ENCODE measurements around the gene FYN.
"Not testable (repeated sequence)": the region's sequence is repeated elsewhere in the genome, so short reads cannot be mapped to it uniquely, and the experiment has no call there.

Gene FYN

DNA sequence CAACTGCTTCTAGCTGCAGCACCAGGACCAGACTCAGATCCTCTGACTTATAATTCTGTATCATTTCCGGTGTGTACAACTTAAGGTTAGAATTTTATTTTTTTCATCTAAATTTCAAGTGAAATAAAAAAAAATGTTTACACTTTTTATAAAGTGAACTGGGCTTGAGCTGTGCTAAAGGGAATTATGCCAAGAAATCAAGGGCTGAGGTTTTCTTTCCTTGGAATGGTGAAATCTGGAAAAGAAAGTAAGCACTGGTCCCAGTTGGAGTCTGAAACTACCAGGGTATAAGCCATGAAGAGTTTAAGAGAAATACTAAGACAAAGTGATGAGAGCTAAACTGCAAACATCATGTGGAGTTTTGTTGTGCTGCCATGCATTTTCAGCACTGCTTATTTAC is 21.7 kb upstream of the FYN start:
- H3K9me3 ChIP-seq (ENCODE audit: control insufficient read depth, insufficient read depth, low read length) = no peaks in the 10 kb centered on the region
- no peak overlapping the region for H3K9ac ChIP-seq (ENCODE audit: low read depth, low read length)
- 0 out of 2 replicates have a peak, but pooled peaks cover 3% of the 10 kb centered on the region for H3K4me1 ChIP-seq (ENCODE audit: insufficient read depth, low read length)
- no peaks in the 10 kb centered on the region for H3K36me3 ChIP-seq (ENCODE audit: insufficient read depth, low read length)

DNA sequence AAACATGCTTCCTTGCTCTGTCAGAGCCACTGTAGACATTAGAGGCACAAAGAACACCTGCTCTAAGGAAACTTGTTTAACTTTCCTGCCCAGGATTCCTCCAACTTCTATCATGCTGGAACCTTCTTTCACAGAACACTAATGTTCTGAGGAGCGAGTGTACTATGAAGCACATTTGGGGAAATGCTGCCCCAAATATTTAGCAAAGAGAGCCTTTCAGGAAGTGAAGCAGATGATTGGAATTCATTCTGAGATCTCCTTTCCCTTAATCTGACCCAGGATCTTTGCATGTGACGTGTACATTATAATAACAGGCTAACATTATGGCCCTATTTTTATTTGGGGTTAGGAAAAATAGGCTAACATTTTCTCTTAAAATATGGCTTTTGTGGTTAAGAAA is 21.0 kb upstream of the FYN start:
- H3K4me1 ChIP-seq (ENCODE audit: insufficient read depth, low read length) = peaks cover 3% of the 10 kb centered on the region; the same call in 1 of the 2 replicates
- no peaks in the 10 kb centered on the region for H3K36me3 ChIP-seq (ENCODE audit: insufficient read depth, low read length)
- H3K9me3 ChIP-seq (ENCODE audit: control insufficient read depth, insufficient read depth, low read length) = no peaks in the 10 kb centered on the region
- no peak overlapping the region for H3K9ac ChIP-seq (ENCODE audit: low read depth, low read length)

DNA sequence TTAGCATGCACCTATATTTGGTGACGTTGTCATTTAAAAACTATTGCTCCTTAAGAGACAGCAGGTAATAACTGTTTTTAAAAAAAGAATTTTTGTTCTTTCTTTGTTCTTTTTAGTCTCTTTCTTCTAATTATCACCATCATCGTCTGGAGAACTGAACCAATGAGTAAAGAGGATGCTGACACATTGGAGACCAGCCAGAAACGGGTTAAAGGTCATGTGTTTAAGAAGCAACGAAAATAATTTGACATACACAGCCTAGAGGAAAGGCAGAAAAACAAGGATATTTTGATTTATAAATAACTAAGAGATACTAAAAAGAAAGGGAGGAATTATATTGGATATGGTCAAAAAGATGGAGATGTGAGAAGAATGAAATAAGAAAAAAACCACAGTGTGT is 19.2 kb upstream of the FYN start:
- H3K9ac ChIP-seq (ENCODE audit: low read depth, low read length) = no peak overlapping the region
- H3K36me3 ChIP-seq (ENCODE audit: insufficient read depth, low read length) = no peaks in the 10 kb centered on the region
- no peaks in the 10 kb centered on the region for H3K9me3 ChIP-seq (ENCODE audit: control insufficient read depth, insufficient read depth, low read length)
- H3K4me1 ChIP-seq (ENCODE audit: insufficient read depth, low read length) = peaks cover 11% of the 10 kb centered on the region; the same call in 1 of the 2 replicates

DNA sequence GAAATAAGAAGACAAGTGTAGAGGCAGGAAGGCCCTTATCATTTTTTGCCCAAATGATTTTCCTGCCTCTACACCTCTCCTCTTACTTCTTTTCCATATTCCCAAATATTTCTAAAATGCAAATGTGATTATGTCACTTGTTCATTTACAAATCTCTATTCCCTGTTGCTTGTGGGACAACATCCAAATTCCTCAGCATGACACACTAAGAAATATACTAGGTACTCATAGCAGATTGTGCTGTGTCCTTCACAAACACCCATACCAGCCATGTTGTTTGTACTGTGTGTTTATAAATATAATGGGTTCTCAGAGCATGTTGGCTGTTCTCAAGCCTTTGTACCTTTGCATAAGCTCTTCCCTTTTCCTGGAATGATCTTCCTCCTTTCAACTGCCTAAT is 17.7 kb upstream of the FYN start:
- Histone ChIP-seq H3K9me3 (ENCODE audit: control insufficient read depth, insufficient read depth, low read length) (no peaks in the 10 kb centered on the region), H3K36me3 (ENCODE audit: insufficient read depth, low read length) (no peaks in the 10 kb centered on the region), H3K4me1 (ENCODE audit: insufficient read depth, low read length) (peaks cover 11% of the 10 kb centered on the region; the same call in 1 of the 2 replicates)

DNA sequence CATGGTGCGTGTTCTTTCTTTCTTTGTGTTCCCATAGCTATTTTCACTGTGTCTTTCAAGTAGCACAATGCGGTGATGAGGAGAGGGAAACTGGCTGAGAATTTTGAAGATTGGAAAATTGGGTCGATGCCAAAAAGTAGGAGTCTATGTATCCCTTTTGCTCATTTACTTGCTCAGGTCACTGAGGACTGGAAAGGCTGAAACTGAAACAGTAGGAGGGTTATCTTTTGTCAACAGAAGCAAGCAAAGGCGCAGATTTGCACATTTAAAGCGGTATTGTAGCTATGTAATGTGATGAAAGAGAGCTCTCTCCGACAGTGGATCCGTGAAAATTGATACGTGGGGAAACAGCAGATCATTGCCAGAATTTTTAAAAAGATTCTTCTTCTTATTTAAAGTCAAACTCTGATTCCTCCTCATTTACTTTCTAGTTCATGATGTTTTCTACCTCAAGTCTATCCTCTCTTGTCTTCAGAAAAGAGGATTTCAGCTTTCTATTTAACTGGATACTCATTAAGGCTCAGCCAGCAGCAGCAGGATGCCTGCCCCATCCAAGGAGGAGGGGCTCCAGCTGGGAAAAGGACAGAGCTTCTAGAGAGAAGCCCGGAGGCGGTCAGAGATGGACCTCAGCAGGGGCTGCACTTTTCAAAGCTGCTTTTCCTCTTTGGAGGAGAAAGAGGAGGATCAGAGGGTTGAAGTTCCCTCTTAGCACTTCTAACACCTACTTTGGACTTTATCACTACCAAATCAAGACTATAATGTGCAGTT is 15.9 kb upstream of the FYN start:
- Histone ChIP-seq H3K9ac (ENCODE audit: low read depth, low read length) (peak overlapping the region; percentile 40; the same call in 1 of the 2 replicates), H3K9me3 (ENCODE audit: control insufficient read depth, insufficient read depth, low read length) (no peaks in the 10 kb centered on the region), H3K4me1 (ENCODE audit: insufficient read depth, low read length) (peaks cover 15% of the 10 kb centered on the region; the same call in 1 of the 2 replicates), H3K36me3 (ENCODE audit: insufficient read depth, low read length) (no peaks in the 10 kb centered on the region)

More for the DNA sequence above, 17.7 kb upstream of the FYN start:
- H3K9ac ChIP-seq (ENCODE audit: low read depth, low read length) = no peak overlapping the region

DNA sequence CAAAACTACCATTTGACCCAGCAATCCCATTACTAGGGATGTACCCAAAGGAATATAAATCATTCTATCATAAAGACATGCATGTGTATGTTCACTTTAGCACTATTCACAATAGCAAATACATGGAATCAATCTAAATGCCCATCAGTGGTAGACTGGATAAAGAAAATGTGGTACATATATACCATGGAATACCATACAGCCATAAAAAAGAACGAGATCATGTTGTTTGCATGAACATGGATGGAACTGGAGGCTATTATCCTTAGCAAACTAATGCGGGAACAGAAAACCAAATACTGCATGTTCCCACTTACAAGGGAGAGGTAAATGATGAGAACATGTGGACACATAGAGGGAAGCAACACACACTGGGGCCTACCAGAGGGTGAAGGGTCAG is 13.5 kb upstream of the FYN start:
- H3K9me3 ChIP-seq (ENCODE audit: control insufficient read depth, insufficient read depth, low read length); H3K9ac ChIP-seq (ENCODE audit: low read depth, low read length); H3K36me3 ChIP-seq (ENCODE audit: insufficient read depth, low read length): not testable (repeated sequence)
- peaks cover 21% of the 10 kb centered on the region; the same call in 1 of the 2 replicates for H3K4me1 ChIP-seq (ENCODE audit: insufficient read depth, low read length)

DNA sequence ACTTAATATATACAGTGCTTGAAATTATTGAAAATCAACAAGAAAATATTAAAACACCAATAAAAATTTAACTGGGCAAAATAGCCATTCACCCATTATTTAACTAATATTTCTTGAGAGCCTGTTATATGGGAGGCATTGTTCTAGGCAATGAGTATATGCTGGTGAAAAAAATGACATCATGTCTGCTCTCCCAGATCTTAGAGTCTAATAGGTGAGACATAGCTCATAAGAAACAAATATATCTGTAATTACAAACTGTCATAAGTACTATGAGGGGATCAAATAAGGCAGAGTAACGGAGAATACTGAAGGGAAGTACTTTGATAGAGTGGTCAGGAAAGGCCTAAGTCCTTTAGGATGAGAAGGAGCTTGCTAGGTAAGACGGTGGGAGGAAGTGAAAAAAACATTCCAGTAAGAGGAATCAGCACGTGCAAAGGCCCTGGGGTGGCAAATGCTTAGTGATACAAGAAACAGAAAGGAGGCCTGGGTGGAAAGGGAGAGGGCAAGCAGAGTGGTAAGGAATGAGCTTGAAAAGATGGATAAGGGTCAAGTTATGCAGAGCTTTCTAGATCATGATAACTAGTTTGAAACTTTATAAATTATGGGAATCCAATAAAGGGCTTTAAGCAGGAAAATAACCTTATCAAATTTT is 12.2 kb upstream of the FYN start:
- H3K4me1 ChIP-seq (ENCODE audit: insufficient read depth, low read length) = peaks cover 18% of the 10 kb centered on the region; the same call in 1 of the 2 replicates
- no peaks in the 10 kb centered on the region for H3K9me3 ChIP-seq (ENCODE audit: control insufficient read depth, insufficient read depth, low read length)
- H3K36me3 ChIP-seq (ENCODE audit: insufficient read depth, low read length) = no peaks in the 10 kb centered on the region
- no peak overlapping the region for H3K9ac ChIP-seq (ENCODE audit: low read depth, low read length)

DNA sequence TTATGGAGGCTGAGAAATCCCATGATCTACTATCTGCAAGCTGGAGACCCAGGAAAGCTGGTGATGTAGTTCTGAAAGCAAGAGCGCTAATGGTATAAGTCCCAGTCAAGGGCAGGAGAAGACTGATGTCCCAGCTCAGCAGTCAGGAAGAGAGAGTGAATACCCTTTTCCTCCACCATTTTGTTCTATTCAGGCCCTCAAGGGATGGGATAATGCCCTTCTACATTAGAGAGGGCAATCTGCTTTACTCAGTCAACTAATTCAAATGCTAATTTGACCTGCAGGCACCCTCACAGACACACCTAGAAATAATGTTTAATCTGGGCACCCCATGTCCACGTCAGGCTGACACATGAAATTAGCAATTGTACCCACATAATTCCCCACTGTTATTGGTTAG is 10.8 kb upstream of the FYN start:
- Histone ChIP-seq H3K9me3 (ENCODE audit: control insufficient read depth, insufficient read depth, low read length) (no peaks in the 10 kb centered on the region), H3K36me3 (ENCODE audit: insufficient read depth, low read length) (no peaks in the 10 kb centered on the region), H3K9ac (ENCODE audit: low read depth, low read length) (no peak overlapping the region), H3K4me1 (ENCODE audit: insufficient read depth, low read length) (peaks cover 23% of the 10 kb centered on the region; the same call in 1 of the 2 replicates)

DNA sequence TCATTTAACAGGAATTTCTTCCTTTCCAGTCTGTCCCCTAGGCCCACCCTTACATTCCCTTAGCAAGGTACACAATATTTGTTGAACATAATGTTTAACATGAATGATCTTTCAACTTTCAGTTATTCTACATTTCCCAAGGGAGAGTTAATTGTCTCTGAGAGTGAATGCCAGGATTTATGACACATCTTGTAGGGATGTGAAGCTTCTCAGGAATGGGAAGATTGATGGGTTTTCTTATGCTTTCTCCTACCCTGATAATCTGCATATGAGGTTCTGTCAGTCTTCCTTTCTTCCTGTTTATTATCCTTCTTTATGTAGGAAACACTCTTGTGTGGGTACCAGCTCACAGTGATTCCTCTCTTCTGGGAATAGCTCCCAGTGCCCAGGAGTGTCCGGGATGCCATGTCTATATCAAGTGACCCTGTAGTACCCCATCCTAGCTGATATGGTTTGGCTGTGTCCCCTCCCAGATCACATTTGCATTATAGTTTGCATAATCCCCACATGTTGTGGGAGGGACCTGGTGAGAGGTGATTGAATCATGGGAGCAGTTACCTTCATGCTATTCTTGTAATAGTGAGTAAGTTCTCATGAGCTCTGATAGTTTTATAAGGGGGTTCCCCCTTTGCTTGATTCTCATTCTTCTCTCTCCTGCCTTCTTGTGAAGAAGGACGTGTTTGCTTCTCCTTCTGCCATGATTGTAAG is 7.1 kb upstream of the FYN start:
- H3K9me3 ChIP-seq (ENCODE audit: control insufficient read depth, insufficient read depth, low read length) = no peaks in the 10 kb centered on the region
- H3K4me1 ChIP-seq (ENCODE audit: insufficient read depth, low read length) = peaks cover 14% of the 10 kb centered on the region; the same call in 1 of the 2 replicates
- no peak overlapping the region for H3K9ac ChIP-seq (ENCODE audit: low read depth, low read length)
- no peaks in the 10 kb centered on the region for H3K36me3 ChIP-seq (ENCODE audit: insufficient read depth, low read length)

DNA sequence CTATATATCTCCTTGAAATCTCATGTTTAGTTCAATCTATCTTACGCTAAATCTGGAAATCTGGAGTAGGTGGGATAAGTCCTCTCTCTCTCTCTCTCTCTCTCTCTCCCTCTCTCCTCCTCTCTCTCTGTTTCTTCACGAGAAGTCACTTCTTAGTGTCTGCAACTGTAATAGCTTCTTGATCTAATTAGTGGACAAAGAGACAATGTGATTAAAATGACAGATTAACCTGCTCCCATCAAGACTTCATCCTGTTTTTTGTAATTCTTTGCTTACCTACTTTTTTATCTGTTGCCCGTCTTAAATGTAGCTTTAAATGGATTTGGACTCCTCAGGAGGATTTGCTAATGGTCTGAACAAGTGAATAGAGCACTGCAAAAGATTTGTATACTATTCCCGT is 2.5 kb upstream of the FYN start:
- Histone ChIP-seq H3K9ac (ENCODE audit: low read depth, low read length) (no peak overlapping the region), H3K4me1 (ENCODE audit: insufficient read depth, low read length) (peaks cover 5% of the 10 kb centered on the region; the same call in 1 of the 2 replicates), H3K36me3 (ENCODE audit: insufficient read depth, low read length) (no peaks in the 10 kb centered on the region), H3K9me3 (ENCODE audit: control insufficient read depth, insufficient read depth, low read length) (no peaks in the 10 kb centered on the region)

DNA sequence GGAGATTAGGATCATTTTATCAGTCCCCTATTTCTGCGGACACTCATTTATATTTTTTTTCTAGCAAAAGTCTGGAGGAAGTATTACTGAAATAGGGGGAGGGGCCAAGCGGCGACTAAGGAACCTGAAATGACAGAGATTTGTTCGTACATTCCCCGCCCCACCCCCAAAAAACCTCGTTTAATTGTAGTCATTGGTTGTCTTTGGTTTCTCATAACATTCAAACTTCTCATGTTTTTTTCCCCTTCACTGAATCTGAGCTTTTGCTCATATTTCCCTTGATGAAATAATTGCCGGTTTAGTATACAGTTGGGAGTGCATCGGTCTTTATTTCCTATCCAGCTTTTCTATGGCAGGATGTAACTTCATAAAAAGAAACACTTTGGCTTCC is 768 bp upstream of the FYN start:
- Histone ChIP-seq H3K4me1 (ENCODE audit: insufficient read depth, low read length) (peaks cover 16% of the 10 kb centered on the region; the same call in 1 of the 2 replicates), H3K9me3 (ENCODE audit: control insufficient read depth, insufficient read depth, low read length) (no peaks in the 10 kb centered on the region), H3K36me3 (ENCODE audit: insufficient read depth, low read length) (no peaks in the 10 kb centered on the region), H3K9ac (ENCODE audit: low read depth, low read length) (peak overlapping the region; percentile 69)

DNA sequence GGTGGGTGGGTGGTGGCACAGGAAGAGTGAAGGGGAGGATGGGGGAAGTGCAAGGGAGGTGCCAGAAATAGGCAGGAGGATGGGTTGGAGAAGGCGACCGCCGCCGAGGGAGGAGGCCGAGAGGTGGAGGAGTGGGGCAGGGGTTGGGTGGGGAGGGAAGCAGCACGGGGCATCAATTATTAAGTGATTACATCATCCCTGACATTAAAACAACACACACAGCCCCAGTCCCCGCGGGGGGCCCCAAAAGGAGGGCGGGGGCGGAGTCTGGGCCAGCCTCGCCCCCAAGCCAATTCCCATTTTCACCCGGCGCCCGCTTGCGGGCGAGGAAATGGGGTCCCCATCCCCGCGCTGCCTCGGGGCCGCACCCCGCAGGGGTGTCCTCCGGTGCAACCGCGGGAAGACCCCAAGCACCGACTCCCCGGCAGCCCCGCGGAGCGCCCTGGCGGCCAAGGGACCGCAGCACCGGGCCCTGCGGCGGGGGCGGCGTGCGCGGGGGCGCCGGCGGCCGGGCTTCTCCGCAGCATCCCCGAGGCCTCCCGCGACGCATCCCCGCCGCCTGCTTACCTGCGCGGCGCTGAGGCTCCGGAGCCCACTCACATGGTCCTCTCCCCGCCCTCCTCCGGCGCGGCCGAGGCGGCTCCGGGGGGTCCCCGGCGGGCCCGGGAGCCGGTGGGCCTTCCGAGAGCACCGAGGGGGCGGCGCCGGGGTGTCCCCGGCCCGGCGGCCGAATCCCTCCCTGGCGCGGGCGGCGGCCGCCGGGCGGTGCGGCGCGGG is 663 bp downstream of the FYN start:
- peaks cover 22% of the 10 kb centered on the region; the same call in 1 of the 2 replicates for H3K4me1 ChIP-seq (ENCODE audit: insufficient read depth, low read length)
- H3K36me3 ChIP-seq (ENCODE audit: insufficient read depth, low read length) = no peaks in the 10 kb centered on the region
- H3K9me3 ChIP-seq (ENCODE audit: control insufficient read depth, insufficient read depth, low read length) = no peaks in the 10 kb centered on the region
- peak overlapping the region; percentile 76 for H3K9ac ChIP-seq (ENCODE audit: low read depth, low read length)

DNA sequence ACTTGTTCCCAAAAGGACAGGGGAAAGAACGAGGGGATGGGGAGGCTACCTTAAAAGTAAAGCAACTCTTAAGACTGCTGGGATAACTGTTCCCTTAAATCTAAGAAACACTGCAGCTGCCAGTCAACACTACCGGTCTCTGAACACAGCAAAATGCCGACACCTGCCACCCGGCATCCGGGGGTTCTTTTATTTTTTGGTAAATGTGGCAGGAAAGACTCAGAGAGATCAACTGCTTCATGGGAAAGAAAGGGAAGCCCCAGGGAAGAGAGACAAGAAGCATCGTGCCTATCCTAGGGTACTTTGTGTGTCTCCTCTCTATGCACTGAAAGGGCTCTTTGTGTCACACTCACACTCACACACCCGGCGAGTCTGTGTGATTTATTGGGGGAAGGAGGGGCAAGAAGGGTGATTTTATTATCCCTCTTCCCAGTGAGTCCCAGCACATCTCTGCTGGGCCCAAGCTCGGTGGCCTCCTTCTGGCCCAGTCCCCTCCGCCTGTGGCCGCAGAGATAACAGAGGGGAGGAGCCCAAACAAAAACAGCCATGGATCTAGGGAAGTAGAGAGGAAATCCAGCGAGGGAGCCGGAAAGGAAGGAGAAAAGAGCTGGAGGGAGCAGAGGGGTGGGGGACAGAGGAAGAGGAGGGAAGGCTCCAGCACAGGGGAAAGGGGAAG is 1.4 kb downstream of the FYN start:
- peak overlapping the region; percentile 76 for H3K9ac ChIP-seq (ENCODE audit: low read depth, low read length)

More for the DNA sequence above, 1.4 kb downstream of the FYN start:
- Histone ChIP-seq H3K4me1 (ENCODE audit: insufficient read depth, low read length) (peaks cover 25% of the 10 kb centered on the region), H3K9me3 (ENCODE audit: control insufficient read depth, insufficient read depth, low read length) (no peaks in the 10 kb centered on the region), H3K36me3 (ENCODE audit: insufficient read depth, low read length) (no peaks in the 10 kb centered on the region)

Data from ES-I3 (cell line).